B cell (primary cell): Measurements from ENCODE around the gene CD68. TPM values are rescaled to one million over a fixed set of nuclear protein-coding genes. Genes with fewer than 3 reads are reported as not detected.
A peak's percentile ranks its signal among the peaks of the same experiment; 100 is the strongest.

Source experiments
- ATAC-seq: fragments of 200-7000 bp; cut with Tn5 transposase; one replicate; pipeline ENCODE4 v1.10.0; 2021; ENCODE audit warnings: low read depth, mild to moderate bottlenecking, moderate number of reproducible peaks, moderate library complexity
- CTCF ChIA-PET: fragments of 350-600 bp; sonication (Branson Sonifier 250); formaldehyde crosslinking; loops from one replicate; lab custom pipeline; 2021; ENCODE audit warnings: antibody characterized with exemption, inconsistent platforms; lab: Charles Lee
- POLR2A ChIA-PET: fragments of 350-600 bp; sonication (Branson Sonifier 250); formaldehyde crosslinking; loops from one replicate; lab custom pipeline; 2021; ENCODE audit warnings: antibody characterized with exemption; lab: Charles Lee
- DNase-seq: peaks from one replicate; pipeline ENCODE4 v3.0.0; 2013
- H2AFZ ChIP-seq: 2 replicates; pipeline ENCODE4 v1.6.1; 2012; ENCODE audit warnings: mild to moderate bottlenecking, low read depth, low read length; ENCODE audit not compliant: insufficient read depth, poor library complexity, severe bottlenecking
- H3K27ac ChIP-seq, 2 donors: 1 replicate in 1 of 2; 2 replicates in 1 of 2; pipeline ENCODE4 v1.5.1; 2012 to 2013; ENCODE audit warnings: low read length in 2 of 2, mild to moderate bottlenecking in 2 of 2, moderate library complexity in 1 of 2
- H3K27me3 ChIP-seq, 4 experiments: fragments of 200-600 bp in 1 of 4; sonication (generic) in 1 of 4; replicated peaks in 1 of 4; 1 replicate in 2 of 4; 2 replicates in 2 of 4; pipeline versions ENCODE4 v1.6.1 to v1.7.0; 2013 to 2016; ENCODE audit warnings: low read length in 3 of 4, mild to moderate bottlenecking in 2 of 4, mixed read lengths in 1 of 4, moderate library complexity in 1 of 4; ENCODE audit not compliant: insufficient read depth in 4 of 4, control insufficient read depth in 3 of 4; ENCODE audit errors: control extremely low read depth in 1 of 4
- H3K36me3 ChIP-seq, 2 experiments: replicated peaks in 1 of 2; 1 replicate in 1 of 2; 2 replicates in 1 of 2; pipeline versions ENCODE4 v1.6.1 to v1.7.1; 2013; ENCODE audit warnings: low read length in 1 of 2; ENCODE audit not compliant: insufficient read depth in 2 of 2, control insufficient read depth in 1 of 2; ENCODE audit errors: control extremely low read depth in 1 of 2, extremely low read depth in 1 of 2
- H3K4me1 ChIP-seq, 2 donors: fragments of 200-600 bp in 1 of 2; sonication (generic) in 1 of 2; 1 replicate in 1 of 2; 2 replicates in 1 of 2; pipeline versions ENCODE4 v1.5.1 to v1.6.1; 2013 to 2017; ENCODE audit warnings: low read length in 2 of 2; ENCODE audit not compliant: control insufficient read depth in 2 of 2, insufficient read depth in 2 of 2
- H3K4me2 ChIP-seq: replicated peaks from 2 replicates; pipeline ENCODE3; 2012; ENCODE audit warnings: mild to moderate bottlenecking, low read depth, low read length; ENCODE audit not compliant: poor library complexity, severe bottlenecking
- H3K4me3 ChIP-seq, 5 experiments: fragments of 200-600 bp in 1 of 5; sonication (generic) in 1 of 5; 1 replicate in 3 of 5; 2 replicates in 2 of 5; pipeline versions ENCODE4 v1.5.1 to v1.7.0; 2011 to 2016; ENCODE audit warnings: low read length in 4 of 5, mild to moderate bottlenecking in 4 of 5, low read depth in 2 of 5, control low read depth in 1 of 5, moderate library complexity in 1 of 5; ENCODE audit not compliant: insufficient read depth in 1 of 5; ENCODE audit errors: control extremely low read depth in 1 of 5, extremely low read depth in 1 of 5
- H3K79me2 ChIP-seq: fragments of 200-600 bp; sonication (generic); one replicate; pipeline ENCODE4 v1.6.0; 2016; ENCODE audit warnings: low read length; ENCODE audit not compliant: control insufficient read depth, insufficient read depth
- H3K9ac ChIP-seq: fragments of 200-600 bp; sonication (generic); 2 replicates; pipeline ENCODE4 v1.6.1; 2017; ENCODE audit warnings: mild to moderate bottlenecking, low read length, moderate library complexity
- H3K9me3 ChIP-seq, 3 donors: one replicate each; pipeline versions ENCODE4 v1.6.1 to v1.7.1; 2013; ENCODE audit warnings: low read length in 2 of 3; ENCODE audit not compliant: control insufficient read depth in 2 of 3, insufficient read depth in 1 of 3; ENCODE audit errors: control extremely low read depth in 1 of 3
- H4K20me1 ChIP-seq: 2 replicates; pipeline ENCODE4 v1.6.0; 2012; ENCODE audit warnings: mild to moderate bottlenecking, low read length; ENCODE audit not compliant: insufficient read depth, control insufficient read depth, poor library complexity, severe bottlenecking
- H3K27ac Mint-ChIP-seq: one replicate; pipeline ENCODE4 v1.8.0; 2021; ENCODE audit warnings: mixed read lengths
- H3K27me3 Mint-ChIP-seq: one replicate; pipeline ENCODE4 v1.8.0; 2021; ENCODE audit warnings: mixed read lengths
- H3K4me1 Mint-ChIP-seq: one replicate; pipeline ENCODE4 v1.8.0; 2021; ENCODE audit warnings: mixed read lengths
- H3K4me3 Mint-ChIP-seq: one replicate; pipeline ENCODE4 v1.8.0; 2021; ENCODE audit warnings: mixed read lengths
- H3K9me3 Mint-ChIP-seq: one replicate; pipeline ENCODE4 v1.8.0; 2022; ENCODE audit warnings: mixed read lengths; ENCODE audit not compliant: insufficient read depth
- EZH2 ChIP-seq: IDR thresholded peaks from 2 replicates; pipeline ENCODE4 v1.6.1; 2012; ENCODE audit warnings: borderline replicate concordance, low read depth, mild to moderate bottlenecking, moderate library complexity, low read length; ENCODE audit not compliant: insufficient read depth, poor library complexity, severe bottlenecking
- WGBS: methylation state at CpG from one replicate; pipeline ENCODE4 v1.1.5; 2013; ENCODE audit warnings: missing lambda C conversion rate; ENCODE audit not compliant: insufficient coverage; 5-methylcytosine and 5-hydroxymethylcytosine counted together
- intact Hi-C: fragments of 100-400 bp; cut with micrococcal nuclease; formaldehyde crosslinking; loops from one replicate; pipeline ENCODE4 v1.10.0; 2022
- polyA plus RNA-seq: library from polyadenylated mRNA; depleted of rRNA; stranded (reverse); fragments of >200 nt; gene quantifications from 2 replicates; pipeline ENCODE4 v1.2.3, GENCODE V29; 2012
- total RNA-seq, 2 donors: library from RNA; stranded (reverse); fragments of 120-200 nt in 1 of 2; gene quantifications; 1 replicate in 1 of 2; 2 replicates in 1 of 2; pipeline versions ENCODE4 v1.2.3 to v1.2.4, GENCODE V29; 2013 to 2022
- TF ChIP-seq, protein P1 (sequence below): fragments of 200-600 bp; IDR thresholded peaks from one replicate; pipeline ENCODE4 v1.8.0; 2022; ENCODE audit warnings: antibody characterized with exemption, mild to moderate bottlenecking

CD68 gene
- total and polyA plus RNA-seq, 2 donors (not counting 1 experiment from before 2014, with no cell fraction given): 3.9 to 12.9 TPM

DNA sequence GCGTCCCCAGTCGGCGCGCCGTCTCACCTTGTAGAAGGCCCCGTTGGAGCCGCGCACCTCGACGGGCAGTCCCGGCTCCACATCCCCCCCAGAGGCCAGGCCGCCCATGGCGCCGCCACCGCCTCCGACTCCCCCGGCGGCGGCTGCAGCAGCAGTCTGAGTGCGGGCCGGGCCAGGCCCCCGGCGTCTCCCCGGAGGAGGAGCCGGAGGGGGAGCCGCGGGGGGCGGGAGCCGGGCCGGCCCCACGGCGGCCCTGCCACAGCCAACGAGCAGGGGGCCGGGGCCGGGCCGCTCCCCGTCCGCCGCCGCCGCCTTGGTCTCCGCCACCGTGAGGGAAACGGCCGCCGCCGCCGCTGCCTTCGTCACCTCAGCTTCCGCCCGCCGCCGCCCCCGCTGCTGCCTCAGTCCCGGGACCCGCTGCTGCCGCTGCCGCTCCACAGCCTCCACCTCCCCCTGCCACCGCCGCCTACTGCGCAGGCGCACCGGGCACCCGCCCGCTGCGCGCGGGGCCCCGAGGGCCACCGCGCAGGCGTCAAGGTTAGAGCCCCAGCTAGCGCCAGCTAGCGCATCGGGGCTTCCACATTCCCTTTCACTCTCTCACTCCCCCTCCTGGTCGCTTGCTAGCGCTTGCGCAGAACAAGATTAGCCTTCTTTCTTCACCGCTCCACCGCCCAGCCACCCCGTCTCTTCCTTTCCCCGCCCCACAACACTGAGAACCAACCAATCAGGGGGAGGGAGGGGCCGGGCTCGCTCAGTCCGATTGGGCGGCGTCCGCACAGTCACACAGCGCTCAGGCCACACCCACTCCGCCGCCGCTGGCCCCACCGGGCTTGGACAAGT is 35.2 kb downstream of the CD68 start, which contains the start of gene FXR2:
FXR2 (minus strand) TSS at position 473 of the 840 bp plus-strand sequence; CDS start at position 108, 365 bp downstream.
- Histone ChIP-seq H3K36me3 (peaks cover 1 to 12% of the 10 kb centered on the region in 2 experiments), H3K79me2 (peaks cover 45% of the 10 kb centered on the region), H3K4me3 (peak within 1 kb of the TSS; percentile 73 to 82 (median 76)), H3K9me3 (no peaks in the 10 kb centered on the region), H3K4me2 (peak within 1 kb of the TSS; percentile 82), H3K27ac (peak within 1 kb of the TSS; percentile 67 to 85), H3K27me3 (no peaks in the 10 kb centered on the region), H4K20me1 (peaks cover 25% of the 10 kb centered on the region), H3K9ac (peak within 1 kb of the TSS; percentile 84), H2AFZ (peak within 1 kb of the TSS; percentile 75), H3K4me1 (peaks cover 12 to 26% of the 10 kb centered on the region in 2 donors)
- peak; percentile 100 for DNase-seq
- CTCF ChIA-PET: interaction anchor here (0.6 to 2.5 kb wide), 17 partner anchors 9 to 100 kb away, joined by 3 to 14 read pairs (median 4); partner anchors contain the start of genes ATP1B2, SAT2, SOX15 and TP53
- no peak for TF ChIP-seq EZH2
- TF ChIP-seq, protein P1, sequence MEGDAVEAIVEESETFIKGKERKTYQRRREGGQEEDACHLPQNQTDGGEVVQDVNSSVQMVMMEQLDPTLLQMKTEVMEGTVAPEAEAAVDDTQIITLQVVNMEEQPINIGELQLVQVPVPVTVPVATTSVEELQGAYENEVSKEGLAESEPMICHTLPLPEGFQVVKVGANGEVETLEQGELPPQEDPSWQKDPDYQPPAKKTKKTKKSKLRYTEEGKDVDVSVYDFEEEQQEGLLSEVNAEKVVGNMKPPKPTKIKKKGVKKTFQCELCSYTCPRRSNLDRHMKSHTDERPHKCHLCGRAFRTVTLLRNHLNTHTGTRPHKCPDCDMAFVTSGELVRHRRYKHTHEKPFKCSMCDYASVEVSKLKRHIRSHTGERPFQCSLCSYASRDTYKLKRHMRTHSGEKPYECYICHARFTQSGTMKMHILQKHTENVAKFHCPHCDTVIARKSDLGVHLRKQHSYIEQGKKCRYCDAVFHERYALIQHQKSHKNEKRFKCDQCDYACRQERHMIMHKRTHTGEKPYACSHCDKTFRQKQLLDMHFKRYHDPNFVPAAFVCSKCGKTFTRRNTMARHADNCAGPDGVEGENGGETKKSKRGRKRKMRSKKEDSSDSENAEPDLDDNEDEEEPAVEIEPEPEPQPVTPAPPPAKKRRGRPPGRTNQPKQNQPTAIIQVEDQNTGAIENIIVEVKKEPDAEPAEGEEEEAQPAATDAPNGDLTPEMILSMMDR: peak; percentile 64
- under 1% methylated on average over 93 of the region's 93 CpGs for WGBS
- intact Hi-C loops: loop anchor here (1.0 to 10.0 kb wide), 7 partner anchors 13 to 307 kb away; partner anchors contain the start of genes ATP1B2, EIF5A, SAT2 and TP53
- peak within 1 kb of the TSS; percentile 88 for H3K4me3 Mint-ChIP-seq
- peak; percentile 89 for ATAC-seq
- H3K27ac Mint-ChIP-seq: peak within 1 kb of the TSS; percentile 93
- no peaks in the 10 kb centered on the region for H3K27me3 Mint-ChIP-seq
- peaks cover 22% of the 10 kb centered on the region for H3K4me1 Mint-ChIP-seq
- POLR2A ChIA-PET: interaction anchor here (0.6 to 2.9 kb wide), 11 partner anchors 13 to 236 kb away, joined by 3 to 35 read pairs (median 3); partner anchors contain the start of genes CD68, MPDU1, POLR2A and SAT2
- H3K9me3 Mint-ChIP-seq: no peaks in the 10 kb centered on the region
